GM12873 (cell line): ENCODE data around the gene TCF25.

Experiments
- CTCF ChIP-seq: IDR thresholded peaks from 2 replicates; pipeline ENCODE4 v1.5.1; 2012; ENCODE audit warnings: low read depth, mild to moderate bottlenecking, moderate library complexity, low read length, control low read depth; ENCODE audit not compliant: insufficient read depth; ENCODE audit errors: missing control alignments

The TCF25 gene

GRCh38 chr16:89909777-89910716 is 36.7 kb downstream of the TCF25 start:
- peak; percentile 92 for TF ChIP-seq CTCF

- TF ChIP-seq CTCF: no peak
Measured at GRCh38 chr16:89910717-89911354, 37.4 kb downstream of the TCF25 start.

DNA sequence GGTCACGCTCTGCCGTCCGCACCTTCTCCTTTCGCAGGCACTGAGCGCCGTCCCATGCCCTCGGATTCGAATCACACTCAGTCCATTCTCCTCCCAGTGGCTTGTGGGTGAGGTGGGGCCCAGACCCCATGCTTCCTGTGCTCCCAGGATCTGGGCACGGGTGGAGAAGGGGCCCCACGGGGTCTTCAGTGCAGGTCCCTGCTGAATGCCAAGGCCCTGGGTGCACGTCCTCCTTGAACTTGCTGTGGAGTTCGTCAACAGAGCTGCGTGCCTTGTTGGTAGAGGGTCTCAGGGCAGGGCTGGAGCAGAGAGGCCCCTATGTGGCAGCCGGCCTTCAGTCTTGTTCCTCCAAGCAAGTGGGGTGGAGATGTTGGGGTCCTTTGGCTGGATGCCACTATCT is 38.0 kb downstream of the TCF25 start:
- TF ChIP-seq CTCF: no peak

DNA sequence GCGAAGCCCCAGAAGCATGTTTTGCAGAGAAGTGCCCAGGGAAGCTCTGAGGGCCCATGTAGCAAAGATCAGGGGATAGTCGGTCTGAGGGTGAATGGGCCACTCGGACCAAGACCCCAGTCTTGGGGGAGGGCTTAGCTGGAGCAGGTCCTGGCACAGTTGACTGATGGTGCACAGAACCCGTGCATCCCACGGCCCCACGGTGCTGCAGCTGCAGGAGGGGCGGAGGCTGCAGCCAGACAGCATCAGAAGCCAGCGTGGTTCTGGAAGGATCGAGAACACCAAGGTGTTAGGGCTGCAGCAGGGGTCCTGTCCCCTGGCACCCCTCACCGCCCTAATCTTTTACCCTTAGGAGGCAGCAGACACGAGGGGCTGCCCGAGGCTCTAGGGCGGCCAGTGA is 38.8 kb downstream of the TCF25 start:
- no peak for TF ChIP-seq CTCF

GRCh38 chr16:89912627-89913026 is 39.2 kb downstream of the TCF25 start:
- no peak for TF ChIP-seq CTCF

- no peak for TF ChIP-seq CTCF
Measured at GRCh38 chr16:89913408-89914387, 40.3 kb downstream of the TCF25 start.
